Measurements from ENCODE around the gene DGKD.

DGKD gene

DNA sequence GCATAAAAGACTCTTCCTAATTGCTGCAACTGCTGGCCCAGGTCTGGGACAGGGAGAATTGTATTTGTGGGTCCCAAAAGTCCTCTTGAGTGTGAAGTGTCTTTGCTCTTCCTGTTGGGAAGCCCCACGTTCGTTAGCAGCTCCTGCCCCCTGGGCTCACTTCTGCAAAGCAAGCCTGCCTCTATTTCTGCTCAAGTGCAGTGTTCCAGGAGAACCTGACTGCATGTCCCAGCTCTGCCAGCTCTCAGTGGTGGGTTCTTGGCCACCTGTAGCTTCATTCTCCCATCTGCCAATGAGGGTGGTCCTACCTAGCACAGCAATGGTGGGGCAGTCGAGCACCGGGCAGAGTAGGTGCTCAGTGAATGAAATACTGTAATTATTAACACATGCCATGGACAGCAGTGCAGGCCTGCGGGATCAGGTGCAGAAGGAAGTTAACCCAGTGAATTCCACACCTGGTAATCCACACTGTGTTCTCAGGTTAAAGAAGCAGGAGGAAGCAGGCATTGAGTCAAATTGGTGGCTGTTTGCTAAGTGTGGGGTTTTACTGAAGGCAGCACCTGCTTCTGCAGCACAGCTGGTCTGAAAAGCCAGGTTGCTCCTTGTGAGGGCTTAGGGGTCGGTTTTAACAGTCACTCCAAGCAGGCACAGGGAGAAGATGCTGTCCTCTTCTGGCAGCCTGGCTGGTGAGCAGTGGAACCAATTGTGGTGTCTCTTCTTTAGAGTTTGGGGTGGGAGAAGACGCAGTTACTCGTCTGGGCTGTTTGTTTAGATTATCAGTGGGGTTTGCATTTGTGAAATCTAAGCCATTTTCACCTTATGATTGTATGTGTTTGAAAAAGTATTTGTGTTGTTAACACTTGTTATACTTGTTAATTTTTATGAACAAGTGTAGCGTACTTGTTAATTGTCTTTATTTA is 54.3 kb downstream of the DGKD start:
- H3K27ac ChIP-seq (replicated peaks): no peak overlapping the region
- TF ChIP-seq POLR2AphosphoS5 (IDR thresholded peaks at IDR 0.05; ENCODE audit: low read depth): no peak
- TF ChIP-seq, protein P1, sequence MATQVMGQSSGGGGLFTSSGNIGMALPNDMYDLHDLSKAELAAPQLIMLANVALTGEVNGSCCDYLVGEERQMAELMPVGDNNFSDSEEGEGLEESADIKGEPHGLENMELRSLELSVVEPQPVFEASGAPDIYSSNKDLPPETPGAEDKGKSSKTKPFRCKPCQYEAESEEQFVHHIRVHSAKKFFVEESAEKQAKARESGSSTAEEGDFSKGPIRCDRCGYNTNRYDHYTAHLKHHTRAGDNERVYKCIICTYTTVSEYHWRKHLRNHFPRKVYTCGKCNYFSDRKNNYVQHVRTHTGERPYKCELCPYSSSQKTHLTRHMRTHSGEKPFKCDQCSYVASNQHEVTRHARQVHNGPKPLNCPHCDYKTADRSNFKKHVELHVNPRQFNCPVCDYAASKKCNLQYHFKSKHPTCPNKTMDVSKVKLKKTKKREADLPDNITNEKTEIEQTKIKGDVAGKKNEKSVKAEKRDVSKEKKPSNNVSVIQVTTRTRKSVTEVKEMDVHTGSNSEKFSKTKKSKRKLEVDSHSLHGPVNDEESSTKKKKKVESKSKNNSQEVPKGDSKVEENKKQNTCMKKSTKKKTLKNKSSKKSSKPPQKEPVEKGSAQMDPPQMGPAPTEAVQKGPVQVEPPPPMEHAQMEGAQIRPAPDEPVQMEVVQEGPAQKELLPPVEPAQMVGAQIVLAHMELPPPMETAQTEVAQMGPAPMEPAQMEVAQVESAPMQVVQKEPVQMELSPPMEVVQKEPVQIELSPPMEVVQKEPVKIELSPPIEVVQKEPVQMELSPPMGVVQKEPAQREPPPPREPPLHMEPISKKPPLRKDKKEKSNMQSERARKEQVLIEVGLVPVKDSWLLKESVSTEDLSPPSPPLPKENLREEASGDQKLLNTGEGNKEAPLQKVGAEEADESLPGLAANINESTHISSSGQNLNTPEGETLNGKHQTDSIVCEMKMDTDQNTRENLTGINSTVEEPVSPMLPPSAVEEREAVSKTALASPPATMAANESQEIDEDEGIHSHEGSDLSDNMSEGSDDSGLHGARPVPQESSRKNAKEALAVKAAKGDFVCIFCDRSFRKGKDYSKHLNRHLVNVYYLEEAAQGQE (IDR thresholded peaks at IDR 0.05; ENCODE audit: insufficient replicate concordance, low read depth): no peak
- TF ChIP-seq CTCF (IDR thresholded peaks at IDR 0.05; ENCODE audit: insufficient read depth, low read length): no peak
- no peak for DNase-seq (ENCODE audit: low read depth in 1 of 2, low spot score in 1 of 2)
- no peak overlapping the region for H3K4me3 ChIP-seq (replicated peaks; ENCODE audit: insufficient read depth, low read length)
- H3K27me3 ChIP-seq (ENCODE audit: insufficient read depth, poor library complexity, severe bottlenecking): no peaks in the 10 kb centered on the region

GRCh38 chr2:233409286-233409991 is 55.1 kb downstream of the DGKD start:
- Histone ChIP-seq H3K27ac (replicated peaks) (no peak overlapping the region), H3K4me3 (replicated peaks; ENCODE audit: insufficient read depth, low read length) (no peak overlapping the region), H3K27me3 (ENCODE audit: insufficient read depth, poor library complexity, severe bottlenecking) (no peaks in the 10 kb centered on the region)
- no peak for DNase-seq (ENCODE audit: low read depth in 1 of 2, low spot score in 1 of 2)
- no peak for TF ChIP-seq POLR2AphosphoS5 (IDR thresholded peaks at IDR 0.05; ENCODE audit: low read depth)
- no peak for TF ChIP-seq CTCF (IDR thresholded peaks at IDR 0.05; ENCODE audit: insufficient read depth, low read length)
- TF ChIP-seq GABPA (IDR thresholded peaks at IDR 0.05; ENCODE audit: low read depth): no peak
- TF ChIP-seq, protein P1 (IDR thresholded peaks at IDR 0.05; ENCODE audit: insufficient replicate concordance, low read depth): no peak
- TF ChIP-seq SPI1 (IDR thresholded peaks at IDR 0.05; ENCODE audit: borderline replicate concordance, low read depth): no peak

DNA sequence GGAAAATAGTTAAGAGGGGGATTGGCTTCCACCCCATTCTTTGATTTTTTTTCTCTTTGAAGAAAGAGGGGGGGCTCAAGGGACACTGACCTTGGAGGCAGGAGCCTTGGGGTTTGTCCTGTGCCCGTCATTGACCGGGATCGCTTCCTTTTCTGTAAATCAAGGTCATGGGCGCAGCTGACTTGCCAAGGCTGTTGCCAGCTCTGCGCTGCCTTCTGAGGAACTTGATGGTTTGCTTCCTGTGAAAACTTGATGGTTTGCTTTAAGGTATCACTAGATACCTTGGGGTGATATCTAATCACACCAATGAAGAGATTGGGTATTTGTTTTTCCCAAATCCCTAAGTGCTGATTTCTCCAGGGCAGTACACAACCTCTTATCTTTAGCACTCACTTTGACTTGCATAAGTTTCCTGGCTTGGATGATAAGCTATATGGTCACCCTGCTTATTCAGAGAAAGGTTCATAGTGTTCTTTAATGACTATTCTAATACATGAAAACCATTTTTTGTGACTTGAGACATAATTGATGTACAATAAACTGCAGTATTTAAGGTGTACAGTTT is 56.0 kb downstream of the DGKD start:
- DNase-seq (ENCODE audit: low read depth in 1 of 2, low spot score in 1 of 2): no peak
- TF ChIP-seq SPI1 (IDR thresholded peaks at IDR 0.05; ENCODE audit: borderline replicate concordance, low read depth): no peak
- TF ChIP-seq, protein P1 (IDR thresholded peaks at IDR 0.05; ENCODE audit: insufficient replicate concordance, low read depth): no peak
- no peak for TF ChIP-seq CTCF (IDR thresholded peaks at IDR 0.05; ENCODE audit: insufficient read depth, low read length)
- no peak for TF ChIP-seq GABPA (IDR thresholded peaks at IDR 0.05; ENCODE audit: low read depth)
- no peak for TF ChIP-seq POLR2AphosphoS5 (IDR thresholded peaks at IDR 0.05; ENCODE audit: low read depth)
- H3K27me3 ChIP-seq (ENCODE audit: insufficient read depth, poor library complexity, severe bottlenecking): no peaks in the 10 kb centered on the region
- H3K27ac ChIP-seq (replicated peaks): no peak overlapping the region
- H3K4me3 ChIP-seq (replicated peaks; ENCODE audit: insufficient read depth, low read length): no peak overlapping the region
